Vagina (tissue), 2 donors: ENCODE data around the gene LSM8.

Experiments
- CTCF ChIP-seq, 3 experiments: fragments of 450-650 bp in 2 of 3; fragments of 200-600 bp in 1 of 3; sonication (generic) in 1 of 3; IDR thresholded peaks; one replicate each; pipeline ENCODE4 v1.5.1; 2017 to 2019; ENCODE audit warnings: antibody characterized with exemption in 3 of 3, mild to moderate bottlenecking in 2 of 3, moderate library complexity in 2 of 3
- POLR2A ChIP-seq, 2 donors: fragments of 450-650 bp; IDR thresholded peaks; one replicate each; pipeline ENCODE4 v1.6.1; 2017; ENCODE audit warnings: antibody characterized with exemption in 2 of 2, mild to moderate bottlenecking in 2 of 2, moderate library complexity in 2 of 2

GRCh38 chr7:118169146-118169545 is 14.8 kb upstream of the LSM8 start:
- TF ChIP-seq POLR2A (IDR thresholded peaks at IDR 0.05) (no peak), CTCF (IDR thresholded peaks at IDR 0.05) (no peak)
